ENCODE data around the gene MYO7B.
"Not testable (repeated sequence)": the region's sequence is repeated elsewhere in the genome, so short reads cannot be mapped to it uniquely, and the experiment has no call there.

MYO7B gene

GRCh38 chr2:127535918-127536317, 435 bp downstream of the MYO7B start:
- TF ChIP-seq CTCF (IDR thresholded peaks at IDR 0.05; ENCODE audit: control extremely low read depth, extremely low read depth, low read depth, missing control alignments) = no peak
- POLR2A ChIA-PET = no interaction called here

GRCh38 chr2:127536707-127537541, 1.4 kb downstream of the MYO7B start:
- ChIA-PET POLR2A (no interaction called here), CTCF (interaction anchor here (0.7 to 2.0 kb wide), 5 partner anchors 15 to 165 kb away, joined by 3 to 6 read pairs (median 3); no protein-coding TSS in a partner anchor)
- no peak for DNase-seq (ENCODE audit: extremely low spot score)
- TF ChIP-seq CTCF (IDR thresholded peaks at IDR 0.05; ENCODE audit: control extremely low read depth, extremely low read depth, low read depth, missing control alignments) = no peak

More at GRCh38 chr2:127535918-127536317, 435 bp downstream of the MYO7B start:
- CTCF ChIA-PET = interaction anchor here (0.8 kb wide), 1 partner anchor 15 kb away, joined by 3 read pairs; no protein-coding TSS in a partner anchor
- no peak for DNase-seq (ENCODE audit: extremely low spot score)

- CTCF ChIA-PET = interaction anchor here (0.7 to 2.0 kb wide), 4 partner anchors 9 to 164 kb away, joined by 3 to 6 read pairs (median 3); no protein-coding TSS in a partner anchor
- POLR2A ChIA-PET = no interaction called here
- no peak for DNase-seq (ENCODE audit: extremely low spot score)
- no peak for TF ChIP-seq CTCF (IDR thresholded peaks at IDR 0.05; ENCODE audit: control extremely low read depth, extremely low read depth, low read depth, missing control alignments)
These were observed 2.2 kb downstream of the MYO7B start for GRCh38 chr2:127537644-127538043.

GRCh38 chr2:127541809-127542208, 6.3 kb downstream of the MYO7B start:
- DNase-seq (ENCODE audit: extremely low spot score) = no peak
- ChIA-PET POLR2A (no interaction called here), CTCF (interaction anchor here (0.9 kb wide), 1 partner anchor 12 kb away, joined by 3 read pairs; no protein-coding TSS in a partner anchor)
- no peak for TF ChIP-seq CTCF (IDR thresholded peaks at IDR 0.05; ENCODE audit: control extremely low read depth, extremely low read depth, low read depth, missing control alignments)

- TF ChIP-seq CTCF (IDR thresholded peaks at IDR 0.05; ENCODE audit: control extremely low read depth, extremely low read depth, low read depth, missing control alignments) = no peak
- ChIA-PET CTCF (interaction anchor here (0.9 kb wide), 1 partner anchor 12 kb away, joined by 3 read pairs; no protein-coding TSS in a partner anchor), POLR2A (no interaction called here)
- no peak for DNase-seq (ENCODE audit: extremely low spot score)
These were observed 6.7 kb downstream of the MYO7B start for GRCh38 chr2:127542231-127542630.

- CTCF ChIA-PET; DNase-seq (ENCODE audit: extremely low spot score); POLR2A ChIA-PET: not testable (repeated sequence)
These were observed 7.6 kb downstream of the MYO7B start for GRCh38 chr2:127543013-127543501.

GRCh38 chr2:127545189-127545588, 9.7 kb downstream of the MYO7B start:
- ChIA-PET POLR2A (no interaction called here), CTCF (no interaction called here)
- DNase-seq (ENCODE audit: extremely low spot score) = no peak
- TF ChIP-seq CTCF (IDR thresholded peaks at IDR 0.05; ENCODE audit: control extremely low read depth, extremely low read depth, low read depth, missing control alignments) = no peak

All from GM10248 (cell line).